ENCODE measurements around the gene KLF1.
"Not testable (repeated sequence)": the region's sequence is repeated elsewhere in the genome, so short reads cannot be mapped to it uniquely, and the experiment has no call there.

KLF1 gene

GRCh38 chr19:12890787-12891552, 4.0 kb upstream of the KLF1 start, which contains the start of gene GCDH:
TSS of gene GCDH (plus strand) at chr19:12891160. CDS start at chr19:12891305, 145 bp downstream.
- peak; percentile 98 for DNase-seq

GRCh38 chr19:12890299-12890786, 3.3 kb upstream of the KLF1 start:
- not testable (repeated sequence) for DNase-seq

- no peak for DNase-seq
These were observed 1.1 kb upstream of the KLF1 start for GRCh38 chr19:12888006-12888603.

- DNase-seq = no peak
These were observed 391 bp downstream of the KLF1 start for GRCh38 chr19:12886651-12886968.

GRCh38 chr19:12885749-12886650, 1.0 kb downstream of the KLF1 start:
- DNase-seq = no peak

- DNase-seq = peak; percentile 52
These were observed 1.9 kb downstream of the KLF1 start for GRCh38 chr19:12884926-12885748.

GRCh38 chr19:12884627-12884925, 2.4 kb downstream of the KLF1 start:
- no peak for DNase-seq

- no peak for DNase-seq
These were observed 2.8 kb downstream of the KLF1 start for GRCh38 chr19:12884202-12884601.

- DNase-seq = no peak
These were observed 4.4 kb downstream of the KLF1 start for GRCh38 chr19:12882589-12882988.

GRCh38 chr19:12881172-12881808, 5.7 kb downstream of the KLF1 start, which contains the start of gene DNASE2:
TSS of gene DNASE2 (minus strand) at chr19:12881449. CDS start at chr19:12881375, 74 bp downstream.
- peak; percentile 94 for DNase-seq

GRCh38 chr19:12880551-12881171, 6.3 kb downstream of the KLF1 start:
- no peak for DNase-seq

- DNase-seq = no peak
These were observed 11.9 kb downstream of the KLF1 start for GRCh38 chr19:12875086-12875485.

- no peak for DNase-seq
These were observed 12.9 kb downstream of the KLF1 start for GRCh38 chr19:12873891-12874745.

GRCh38 chr19:12872941-12873890, 13.8 kb downstream of the KLF1 start:
- no peak for DNase-seq

GRCh38 chr19:12872255-12872654, 14.7 kb downstream of the KLF1 start:
- no peak for DNase-seq

- DNase-seq = no peak
These were observed 15.3 kb downstream of the KLF1 start for GRCh38 chr19:12871681-12872080.

- DNase-seq = no peak
These were observed 18.4 kb downstream of the KLF1 start for GRCh38 chr19:12868540-12869112.

GRCh38 chr19:12867120-12868099, 19.6 kb downstream of the KLF1 start:
- no peak for DNase-seq
